Measurements from ENCODE around the gene NUB1. TPM values are rescaled to one million over a fixed set of nuclear protein-coding genes. Genes with fewer than 3 reads are reported as not detected.

Gene NUB1
- total RNA-seq, 4 donors from 2014 or later, result 45.9 to 59.1 (median 53.0) TPM

- H3K4me3 ChIP-seq, result no peak overlapping the region
- intact Hi-C loops (cut with DNase I), result no loop called here
- H3K27ac ChIP-seq (replicated peaks in 1 of 4), result no peak overlapping the region
- TF ChIP-seq POLR2AphosphoS5 (IDR thresholded peaks at IDR 0.05) (no peak), EP300 (IDR thresholded peaks at IDR 0.05) (no peak), CTCF (IDR thresholded peaks at IDR 0.05) (no peak), POLR2A (IDR thresholded peaks at IDR 0.05; ENCODE audit: low read depth) (no peak)
- no peak for DNase-seq (ENCODE audit: extremely low spot score)
- no peaks in the 10 kb centered on the region for H3K4me1 ChIP-seq
- H3K9me3 ChIP-seq, result peaks cover 0 to 7% (median 0%) of the 10 kb centered on the region in 4 donors
- H3K36me3 ChIP-seq, result no peaks in the 10 kb centered on the region
- H3K27me3 ChIP-seq, result no peaks in the 10 kb centered on the region
- WGBS, result 80% methylated on average over 2 of the region's 3 CpGs
These were observed 20.3 kb upstream of the NUB1 start for GRCh38 chr7:151321341-151321740.

- DNase-seq (ENCODE audit: extremely low spot score), result no peak
- no peaks in the 10 kb centered on the region for H3K36me3 ChIP-seq
- H3K27ac ChIP-seq (replicated peaks in 1 of 4), result no peak overlapping the region
- H3K4me3 ChIP-seq, result no peak overlapping the region
- TF ChIP-seq POLR2AphosphoS5 (IDR thresholded peaks at IDR 0.05) (no peak), EP300 (IDR thresholded peaks at IDR 0.05) (no peak), POLR2A (IDR thresholded peaks at IDR 0.05; ENCODE audit: low read depth) (no peak), CTCF (IDR thresholded peaks at IDR 0.05) (no peak)
- H3K9me3 ChIP-seq, result peaks cover 0 to 11% (median 0%) of the 10 kb centered on the region in 4 donors
- peaks cover 0 to 8% (median 5%) of the 10 kb centered on the region in 4 donors for H3K4me1 ChIP-seq
- no peaks in the 10 kb centered on the region for H3K27me3 ChIP-seq
- intact Hi-C loops (cut with DNase I), result no loop called here
These were observed 18.7 kb upstream of the NUB1 start for GRCh38 chr7:151322906-151323305.

DNA sequence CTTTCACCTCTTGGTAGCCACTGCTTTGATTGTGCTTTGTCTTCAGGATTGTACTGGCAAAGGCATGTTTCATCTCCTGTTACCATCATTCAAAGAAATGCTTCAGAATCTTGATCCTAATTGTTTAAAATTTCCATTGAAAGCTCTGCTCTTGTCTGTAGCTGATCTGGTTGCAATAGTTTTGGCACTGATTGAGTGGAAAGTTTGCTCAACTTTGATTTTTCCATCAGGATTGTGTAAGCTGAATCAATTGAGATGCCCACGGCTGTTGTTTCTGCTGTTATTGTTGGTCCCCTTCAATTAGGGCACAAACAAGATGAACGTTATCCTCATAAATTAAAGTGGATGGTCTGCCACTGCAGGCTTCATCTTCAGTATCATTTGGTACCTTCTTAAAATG, 14.6 kb upstream of the NUB1 start:
- no peaks in the 10 kb centered on the region for H3K36me3 ChIP-seq
- no peaks in the 10 kb centered on the region for H3K27me3 ChIP-seq
- no peak for TF ChIP-seq EP300 (IDR thresholded peaks at IDR 0.05)
- TF ChIP-seq CTCF (IDR thresholded peaks at IDR 0.05), result no peak
- no peak for TF ChIP-seq POLR2A (IDR thresholded peaks at IDR 0.05; ENCODE audit: low read depth)
- no peak for TF ChIP-seq POLR2AphosphoS5 (IDR thresholded peaks at IDR 0.05)
- H3K9me3 ChIP-seq, result peaks cover 0 to 4% (median 0%) of the 10 kb centered on the region in 4 donors
- intact Hi-C loops (cut with DNase I), result no loop called here
- no peak overlapping the region for H3K4me3 ChIP-seq
- WGBS, result 80% methylated on average over 2 of the region's 2 CpGs
- peak overlapping the region in 1 of 4 donors; percentile 27 for H3K27ac ChIP-seq (replicated peaks in 1 of 4)
- no peak for DNase-seq (ENCODE audit: extremely low spot score)
- peaks cover 0 to 11% (median 8%) of the 10 kb centered on the region in 4 donors for H3K4me1 ChIP-seq

DNA sequence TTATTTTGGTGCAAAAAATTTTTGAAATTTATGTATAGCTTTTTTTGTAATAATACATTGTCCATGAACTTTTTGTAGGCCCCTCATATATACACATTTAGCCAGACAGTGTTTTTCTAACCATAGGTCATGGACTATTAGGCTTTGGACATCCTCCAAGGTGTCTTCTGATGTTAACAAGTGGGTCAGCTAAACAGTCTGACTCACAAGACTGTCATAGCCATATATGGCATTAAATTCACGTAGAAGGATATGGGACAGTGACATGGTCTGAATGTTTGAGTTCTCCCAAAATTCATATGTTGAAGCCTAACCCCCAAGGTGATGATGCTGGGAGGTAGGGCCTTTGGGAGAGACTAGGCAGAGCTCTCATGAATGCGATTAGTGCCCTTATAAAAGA, 14.0 kb upstream of the NUB1 start:
- WGBS, result 49% methylated on average over 2 of the region's 2 CpGs
- Histone ChIP-seq H3K36me3 (no peaks in the 10 kb centered on the region), H3K27ac (replicated peaks in 1 of 4) (peak overlapping the region in 1 of 4 donors; percentile 27), H3K27me3 (no peaks in the 10 kb centered on the region), H3K4me3 (no peak overlapping the region), H3K4me1 (peaks cover 0 to 11% (median 8%) of the 10 kb centered on the region in 4 donors), H3K9me3 (peaks cover 0 to 4% (median 0%) of the 10 kb centered on the region in 4 donors)
- DNase-seq (ENCODE audit: extremely low spot score), result peak; percentile 31
- intact Hi-C loops (cut with DNase I), result no loop called here
- TF ChIP-seq POLR2AphosphoS5 (IDR thresholded peaks at IDR 0.05) (no peak), EP300 (IDR thresholded peaks at IDR 0.05) (no peak), POLR2A (IDR thresholded peaks at IDR 0.05; ENCODE audit: low read depth) (no peak), CTCF (IDR thresholded peaks at IDR 0.05) (no peak)

DNA sequence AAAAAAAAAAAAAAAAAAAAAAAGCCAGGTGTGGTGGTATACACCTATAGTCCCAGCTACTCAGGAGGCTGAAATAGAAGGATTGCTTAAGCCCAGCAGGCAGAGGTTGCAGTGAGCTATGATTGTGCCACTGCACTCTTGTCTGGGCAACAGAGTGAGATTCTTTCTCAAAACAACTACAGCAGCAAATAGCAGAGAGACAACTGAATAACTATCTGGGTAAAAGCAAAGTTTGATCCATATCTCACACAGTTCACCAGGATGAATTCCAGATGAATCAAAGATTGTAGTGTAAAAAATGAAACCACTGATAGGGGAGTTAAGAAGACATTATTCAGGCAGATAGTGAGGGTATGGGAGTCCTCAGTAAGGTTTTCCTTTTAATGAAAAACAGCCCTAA, 11.4 kb upstream of the NUB1 start:
- intact Hi-C loops (cut with DNase I), result no loop called here
- Histone ChIP-seq H3K36me3 (no peaks in the 10 kb centered on the region), H3K4me1 (peaks cover 0 to 11% (median 8%) of the 10 kb centered on the region in 4 donors), H3K4me3 (no peak overlapping the region), H3K27me3 (no peaks in the 10 kb centered on the region), H3K27ac (replicated peaks in 1 of 4) (no peak overlapping the region), H3K9me3 (peaks cover 0 to 4% (median 0%) of the 10 kb centered on the region in 4 donors)
- no peak for DNase-seq (ENCODE audit: extremely low spot score)
- TF ChIP-seq CTCF (IDR thresholded peaks at IDR 0.05) (no peak), EP300 (IDR thresholded peaks at IDR 0.05) (no peak), POLR2AphosphoS5 (IDR thresholded peaks at IDR 0.05) (no peak), POLR2A (IDR thresholded peaks at IDR 0.05; ENCODE audit: low read depth) (no peak)
